Liver (tissue), 9 donors: ENCODE measurements around the gene ETFDH. TPM values are rescaled to one million over a fixed set of nuclear protein-coding genes. Genes with fewer than 3 reads are reported as not detected.
"Not testable (repeated sequence)": the region's sequence is repeated elsewhere in the genome, so short reads cannot be mapped to it uniquely, and the experiment has no call there.

ENCODE experiments used
- DNase-seq: peaks from one replicate; pipeline ENCODE4 v3.0.0-alpha.2; 2017; ENCODE audit warnings: low spot score
- H3K27ac ChIP-seq, 2 donors: one replicate each; pipeline ENCODE4 v1.7.0; 2013; ENCODE audit warnings: inconsistent platforms in 2 of 2, low read length in 2 of 2, control low read depth in 1 of 2, low read depth in 1 of 2, mild to moderate bottlenecking in 1 of 2
- H3K27me3 ChIP-seq, 4 donors: one replicate each; pipeline versions ENCODE4 v1.6.1 to v1.7.0; 2013; ENCODE audit warnings: low read length in 3 of 4, inconsistent platforms in 1 of 4, mild to moderate bottlenecking in 1 of 4, moderate library complexity in 1 of 4; ENCODE audit not compliant: control insufficient read depth in 4 of 4, insufficient read depth in 4 of 4
- H3K36me3 ChIP-seq, 4 donors: one replicate each; pipeline versions ENCODE4 v1.6.1 to v1.7.0; 2013; ENCODE audit warnings: low read length in 3 of 4, mild to moderate bottlenecking in 3 of 4, low read depth in 1 of 4, moderate library complexity in 1 of 4; ENCODE audit not compliant: control insufficient read depth in 4 of 4, insufficient read depth in 3 of 4
- H3K4me1 ChIP-seq, 4 donors: one replicate each; pipeline versions ENCODE4 v1.6.1 to v1.7.0; 2013; ENCODE audit warnings: low read length in 3 of 4, mild to moderate bottlenecking in 3 of 4, moderate library complexity in 1 of 4; ENCODE audit not compliant: control insufficient read depth in 4 of 4, insufficient read depth in 4 of 4
- H3K4me3 ChIP-seq, 3 donors: one replicate each; pipeline versions ENCODE4 v1.6.1 to v1.7.0; 2013; ENCODE audit warnings: low read length in 3 of 3, control low read depth in 1 of 3, low read depth in 1 of 3, mild to moderate bottlenecking in 1 of 3
- H3K9ac ChIP-seq, 2 donors: one replicate each; pipeline ENCODE4 v1.7.0; 2013; ENCODE audit warnings: low read length in 2 of 2, mild to moderate bottlenecking in 2 of 2, moderate library complexity in 2 of 2, control low read depth in 1 of 2, low read depth in 1 of 2
- H3K9me3 ChIP-seq, 4 donors: one replicate each; pipeline versions ENCODE4 v1.6.1 to v1.7.0; 2013; ENCODE audit warnings: low read length in 3 of 4; ENCODE audit not compliant: control insufficient read depth in 4 of 4
- EGR1 ChIP-seq, 2 donors: IDR thresholded peaks; 2 replicates each; pipeline ENCODE4 v1.6.1; 2016 to 2018; ENCODE audit warnings: antibody characterized with exemption in 2 of 2, low read depth in 2 of 2
- FOXA1 ChIP-seq: IDR thresholded peaks from 2 replicates; pipeline ENCODE4 v1.6.1; 2016; ENCODE audit warnings: antibody characterized with exemption
- GABPA ChIP-seq, 2 donors: IDR thresholded peaks in 1 of 2; conservative IDR thresholded peaks in 1 of 2; 2 replicates each; pipeline ENCODE4 v1.6.1; 2016; ENCODE audit warnings: antibody characterized with exemption in 2 of 2, mild to moderate bottlenecking in 1 of 2, moderate library complexity in 1 of 2
- NR2F2 ChIP-seq: IDR thresholded peaks from 2 replicates; pipeline ENCODE4 v1.6.1; 2016; ENCODE audit warnings: antibody characterized with exemption
- SP1 ChIP-seq: IDR thresholded peaks from 2 replicates; pipeline ENCODE4 v1.6.1; 2018; ENCODE audit warnings: antibody characterized with exemption, mild to moderate bottlenecking
- TAF1 ChIP-seq: conservative IDR thresholded peaks from 2 replicates; pipeline ENCODE4 v1.6.1; 2016; ENCODE audit warnings: antibody characterized with exemption, mild to moderate bottlenecking
- YY1 ChIP-seq: IDR thresholded peaks from 2 replicates; pipeline ENCODE4 v1.6.1; 2016; ENCODE audit warnings: antibody characterized with exemption, mild to moderate bottlenecking
- WGBS: extraction: QIAGEN DNeasy Blood & Tissue Kit; methylation state at CpG from one replicate; pipeline ENCODE4 v1.1.7; 2013; 5-methylcytosine and 5-hydroxymethylcytosine counted together
- polyA plus RNA-seq, 2 donors: library from polyadenylated mRNA; stranded (reverse) in 1 of 2; unstranded in 1 of 2; fragments of 200-250 nt in 1 of 2; fragments of >200 nt in 1 of 2; fragmentation: Nextera tagmentation in 1 of 2; extraction: Ambion mirVana in 1 of 2; gene quantifications; one replicate each; pipeline versions ENCODE4 v1.2.1 to v1.2.3, GENCODE V29; 2013 to 2015
- total RNA-seq, 2 donors: library from RNA; depleted of rRNA; stranded (reverse); fragments of >200 nt; gene quantifications; one replicate each; pipeline ENCODE4 v1.2.3, GENCODE V29; 2014
- TF ChIP-seq, protein P1 (sequence below): IDR thresholded peaks from 2 replicates; pipeline ENCODE4 v1.6.1; 2016; ENCODE audit warnings: antibody characterized with exemption
- TF ChIP-seq, protein P2 (sequence below): IDR thresholded peaks from 2 replicates; pipeline ENCODE4 v1.6.1; 2016; ENCODE audit warnings: antibody characterized with exemption
- TF ChIP-seq, protein P3 (sequence below): fragments of 150-350 bp; IDR thresholded peaks from 2 replicates; pipeline ENCODE4 v1.5.1; 2017; ENCODE audit warnings: improper control_type of control experiment, low read depth, low read length; ENCODE audit not compliant: missing input control
- TF ChIP-seq, protein P4 (sequence below): IDR thresholded peaks from 2 replicates; pipeline ENCODE4 v1.6.1; 2016; ENCODE audit warnings: antibody characterized with exemption
- donor health status: healthy.
- donor health status: healthy.
- donor health status: healthy.
- donor health status: healthy.
- donor health status: healthy.

ETFDH gene
- total and polyA plus RNA-seq, 4 donors: 40.7 to 151 (median 117) TPM

DNA sequence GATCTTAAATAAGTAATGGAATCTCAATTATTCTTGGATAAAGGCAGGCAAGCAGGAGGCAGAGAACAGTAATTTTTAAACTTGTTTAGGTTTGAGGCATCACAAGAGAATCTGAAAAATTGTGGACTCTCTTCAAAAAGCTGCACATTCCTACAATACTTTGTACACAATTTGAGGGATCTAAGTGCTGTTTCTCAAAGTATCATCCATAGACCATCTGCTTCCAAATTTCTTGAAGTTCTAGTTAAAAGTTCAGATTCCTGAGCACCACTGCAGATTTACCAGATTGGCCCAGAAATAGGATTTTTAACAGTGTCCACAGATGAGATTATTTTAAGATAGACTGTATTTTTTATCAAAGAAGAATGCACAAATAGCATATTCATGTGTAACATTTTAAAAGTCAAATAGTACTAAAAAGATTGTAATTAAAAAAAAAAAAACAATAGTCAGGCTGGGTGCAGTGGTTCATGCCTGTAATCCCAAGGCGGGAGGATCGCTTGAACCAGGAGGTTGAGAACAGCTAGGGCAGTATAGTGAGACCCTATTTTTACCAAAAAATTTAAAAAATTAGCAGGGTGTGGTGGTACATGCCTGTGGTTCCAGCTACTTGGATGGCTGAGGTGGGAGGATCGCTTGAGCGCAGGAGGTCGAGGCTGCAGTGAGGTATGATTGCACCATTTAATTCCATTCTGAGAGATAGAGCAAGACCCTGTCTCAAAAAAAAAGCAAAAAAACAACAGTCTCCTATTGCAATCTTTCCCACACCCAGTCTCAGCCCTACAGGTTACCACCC is 82.5 kb downstream of the ETFDH start:
- H3K9ac ChIP-seq: no peak overlapping the region
- H3K27me3 ChIP-seq: no peaks in the 10 kb centered on the region
- no peaks in the 10 kb centered on the region for H3K9me3 ChIP-seq
- WGBS: 97% methylated on average over 5 of the region's 5 CpGs
- TF ChIP-seq, protein P1, sequence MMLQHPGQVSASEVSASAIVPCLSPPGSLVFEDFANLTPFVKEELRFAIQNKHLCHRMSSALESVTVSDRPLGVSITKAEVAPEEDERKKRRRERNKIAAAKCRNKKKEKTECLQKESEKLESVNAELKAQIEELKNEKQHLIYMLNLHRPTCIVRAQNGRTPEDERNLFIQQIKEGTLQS: no peak
- TF ChIP-seq TAF1: no peak
- TF ChIP-seq, protein P2, sequence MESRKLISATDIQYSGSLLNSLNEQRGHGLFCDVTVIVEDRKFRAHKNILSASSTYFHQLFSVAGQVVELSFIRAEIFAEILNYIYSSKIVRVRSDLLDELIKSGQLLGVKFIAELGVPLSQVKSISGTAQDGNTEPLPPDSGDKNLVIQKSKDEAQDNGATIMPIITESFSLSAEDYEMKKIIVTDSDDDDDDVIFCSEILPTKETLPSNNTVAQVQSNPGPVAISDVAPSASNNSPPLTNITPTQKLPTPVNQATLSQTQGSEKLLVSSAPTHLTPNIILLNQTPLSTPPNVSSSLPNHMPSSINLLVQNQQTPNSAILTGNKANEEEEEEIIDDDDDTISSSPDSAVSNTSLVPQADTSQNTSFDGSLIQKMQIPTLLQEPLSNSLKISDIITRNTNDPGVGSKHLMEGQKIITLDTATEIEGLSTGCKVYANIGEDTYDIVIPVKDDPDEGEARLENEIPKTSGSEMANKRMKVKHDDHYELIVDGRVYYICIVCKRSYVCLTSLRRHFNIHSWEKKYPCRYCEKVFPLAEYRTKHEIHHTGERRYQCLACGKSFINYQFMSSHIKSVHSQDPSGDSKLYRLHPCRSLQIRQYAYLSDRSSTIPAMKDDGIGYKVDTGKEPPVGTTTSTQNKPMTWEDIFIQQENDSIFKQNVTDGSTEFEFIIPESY: no peak
- TF ChIP-seq, protein P3, sequence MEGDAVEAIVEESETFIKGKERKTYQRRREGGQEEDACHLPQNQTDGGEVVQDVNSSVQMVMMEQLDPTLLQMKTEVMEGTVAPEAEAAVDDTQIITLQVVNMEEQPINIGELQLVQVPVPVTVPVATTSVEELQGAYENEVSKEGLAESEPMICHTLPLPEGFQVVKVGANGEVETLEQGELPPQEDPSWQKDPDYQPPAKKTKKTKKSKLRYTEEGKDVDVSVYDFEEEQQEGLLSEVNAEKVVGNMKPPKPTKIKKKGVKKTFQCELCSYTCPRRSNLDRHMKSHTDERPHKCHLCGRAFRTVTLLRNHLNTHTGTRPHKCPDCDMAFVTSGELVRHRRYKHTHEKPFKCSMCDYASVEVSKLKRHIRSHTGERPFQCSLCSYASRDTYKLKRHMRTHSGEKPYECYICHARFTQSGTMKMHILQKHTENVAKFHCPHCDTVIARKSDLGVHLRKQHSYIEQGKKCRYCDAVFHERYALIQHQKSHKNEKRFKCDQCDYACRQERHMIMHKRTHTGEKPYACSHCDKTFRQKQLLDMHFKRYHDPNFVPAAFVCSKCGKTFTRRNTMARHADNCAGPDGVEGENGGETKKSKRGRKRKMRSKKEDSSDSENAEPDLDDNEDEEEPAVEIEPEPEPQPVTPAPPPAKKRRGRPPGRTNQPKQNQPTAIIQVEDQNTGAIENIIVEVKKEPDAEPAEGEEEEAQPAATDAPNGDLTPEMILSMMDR: no peak
- H3K27ac ChIP-seq: no peak overlapping the region
- H3K4me3 ChIP-seq: no peak overlapping the region
- no peak for DNase-seq
- H3K36me3 ChIP-seq: no peaks in the 10 kb centered on the region
- peaks cover 0 to 2% (median 0%) of the 10 kb centered on the region in 4 donors for H3K4me1 ChIP-seq

DNA sequence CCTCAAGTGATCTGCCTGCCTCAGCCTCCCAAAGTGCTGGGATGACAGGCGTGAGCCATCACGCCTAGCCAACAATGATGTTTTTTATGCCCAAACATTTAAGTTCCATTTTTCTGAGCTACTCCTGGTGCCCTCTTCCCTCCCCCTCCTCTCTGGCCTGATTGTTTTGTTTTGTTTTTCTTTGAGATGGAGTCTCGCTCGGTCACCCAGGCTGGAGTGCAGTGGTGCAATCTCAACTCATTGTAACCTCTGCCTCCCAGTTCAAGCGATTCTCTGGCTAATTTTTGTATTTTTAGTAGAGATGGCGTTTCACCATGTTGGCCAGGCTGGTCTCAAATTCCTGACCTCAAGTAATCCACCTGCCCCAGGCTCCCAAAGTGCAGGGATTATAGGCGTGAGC is 83.7 kb downstream of the ETFDH start:
- H3K36me3 ChIP-seq, H3K9ac ChIP-seq, H3K27me3 ChIP-seq, H3K9me3 ChIP-seq, H3K4me1 ChIP-seq, H3K4me3 ChIP-seq, DNase-seq, H3K27ac ChIP-seq: not testable (repeated sequence)
- 72% methylated on average over 7 of the region's 7 CpGs for WGBS

DNA sequence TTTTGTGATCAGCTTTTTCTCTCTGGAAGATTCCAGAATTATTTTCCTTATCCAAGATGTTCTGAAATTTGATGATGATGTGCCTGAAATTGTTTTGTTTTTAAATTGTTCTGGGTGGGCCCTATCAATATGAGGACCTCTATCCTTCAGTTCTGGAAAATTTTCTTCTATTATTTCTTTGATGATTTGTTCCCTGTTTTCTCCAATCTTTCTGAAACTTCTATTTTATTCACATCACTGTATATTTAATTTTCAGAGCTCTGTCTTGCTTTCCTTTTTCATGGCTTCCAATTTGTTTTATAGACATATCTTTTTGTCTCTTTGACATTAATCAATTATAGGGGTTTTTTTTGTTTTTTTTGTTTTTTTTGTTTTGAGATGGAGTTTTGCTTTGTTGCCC is 84.5 kb downstream of the ETFDH start:
- no peaks in the 10 kb centered on the region for H3K27me3 ChIP-seq
- H3K9me3 ChIP-seq: no peaks in the 10 kb centered on the region
- DNase-seq: no peak
- no peak overlapping the region for H3K27ac ChIP-seq
- TF ChIP-seq YY1 (no peak), GABPA (IDR thresholded peaks at IDR 0.05 in 1 of 2, conservative IDR thresholded peaks at IDR 0.05 in 1 of 2) (no peak), SP1 (no peak), TAF1 (no peak), NR2F2 (no peak), EGR1 (IDR thresholded peaks at IDR 0.05; ENCODE audit: low read depth in 2 of 2) (no peak), FOXA1 (no peak)
- TF ChIP-seq, protein P3: no peak
- TF ChIP-seq, protein P4, sequence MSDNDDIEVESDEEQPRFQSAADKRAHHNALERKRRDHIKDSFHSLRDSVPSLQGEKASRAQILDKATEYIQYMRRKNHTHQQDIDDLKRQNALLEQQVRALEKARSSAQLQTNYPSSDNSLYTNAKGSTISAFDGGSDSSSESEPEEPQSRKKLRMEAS: no peak
- TF ChIP-seq, protein P1: no peak
- TF ChIP-seq, protein P2: no peak
- no peak overlapping the region for H3K4me3 ChIP-seq
- peaks cover 0 to 2% (median 0%) of the 10 kb centered on the region in 4 donors for H3K4me1 ChIP-seq
- no peak overlapping the region for H3K9ac ChIP-seq
- no peaks in the 10 kb centered on the region for H3K36me3 ChIP-seq
